Neural progenitor cell (in vitro differentiated cells): Measurements from ENCODE around the gene SPEM1. TPM values are rescaled to one million over a fixed set of nuclear protein-coding genes. Genes with fewer than 3 reads are reported as not detected.

Experiments
- DNase-seq: peaks from one replicate; pipeline ENCODE4 v3.0.0-alpha.2; 2016; ENCODE audit warnings: low spot score
- H2AFZ ChIP-seq: fragments of 200-600 bp; sonication (generic); replicated peaks from 2 replicates; pipeline ENCODE4 v1.6.1; 2016; ENCODE audit warnings: antibody characterized with exemption
- H3F3A ChIP-seq: fragments of 200-600 bp; sonication (generic); 2 replicates; pipeline ENCODE4 v1.6.1; 2016; ENCODE audit warnings: antibody characterized with exemption, low read depth
- H3K27ac ChIP-seq: fragments of 200-600 bp; sonication (generic); 2 replicates; pipeline ENCODE4 v1.5.1; 2016; ENCODE audit warnings: mild to moderate bottlenecking
- H3K27me3 ChIP-seq: fragments of 200-600 bp; sonication (generic); 2 replicates; pipeline ENCODE4 v1.6.1; 2016; ENCODE audit warnings: mild to moderate bottlenecking, moderate library complexity
- H3K36me3 ChIP-seq: fragments of 200-600 bp; sonication (generic); 2 replicates; pipeline ENCODE4 v1.5.1; 2016
- H3K4me1 ChIP-seq: fragments of 200-600 bp; sonication (generic); 2 replicates; pipeline ENCODE4 v1.6.1; 2016; ENCODE audit warnings: mixed run types
- H3K4me2 ChIP-seq: fragments of 200-600 bp; sonication (generic); 2 replicates; pipeline ENCODE4 v1.6.1; 2016
- H3K4me3 ChIP-seq: fragments of 200-600 bp; sonication (generic); 2 replicates; pipeline ENCODE4 v1.5.1; 2016
- H3K79me2 ChIP-seq: fragments of 200-600 bp; sonication (generic); 2 replicates; pipeline ENCODE4 v1.6.1; 2016; ENCODE audit warnings: low read depth
- H3K9ac ChIP-seq: fragments of 200-600 bp; sonication (generic); 2 replicates; pipeline ENCODE4 v1.6.1; 2016
- H3K9me3 ChIP-seq: fragments of 200-600 bp; sonication (generic); 2 replicates; pipeline ENCODE4 v1.5.1; 2016; ENCODE audit warnings: low read depth
- H4K20me1 ChIP-seq: fragments of 200-600 bp; sonication (generic); 2 replicates; pipeline ENCODE4 v1.6.1; 2016; ENCODE audit warnings: low read depth
- H3K27ac Mint-ChIP-seq: 3 replicates; pipeline ENCODE4 v1.8.0; 2021; ENCODE audit warnings: mixed read lengths
- H3K27me3 Mint-ChIP-seq: 2 replicates; pipeline ENCODE4 v1.8.0; 2022; ENCODE audit warnings: low read depth, mild to moderate bottlenecking, inconsistent platforms, moderate library complexity, mixed read lengths; ENCODE audit not compliant: insufficient read depth
- H3K36me3 Mint-ChIP-seq: 3 replicates; pipeline ENCODE4 v1.8.0; 2021; ENCODE audit warnings: mixed read lengths
- H3K4me1 Mint-ChIP-seq: 3 replicates; pipeline ENCODE4 v1.8.0; 2021; ENCODE audit warnings: mixed read lengths
- H3K4me3 Mint-ChIP-seq: 3 replicates; pipeline ENCODE4 v1.8.0; 2021; ENCODE audit warnings: mild to moderate bottlenecking, moderate library complexity, mixed read lengths
- H3K9me3 Mint-ChIP-seq: 3 replicates; pipeline ENCODE4 v1.8.0; 2020; ENCODE audit warnings: mixed read lengths
- EZH2 ChIP-seq: fragments of 200-600 bp; sonication (generic); IDR thresholded peaks from 2 replicates; pipeline ENCODE4 v1.6.1; 2017; ENCODE audit warnings: antibody characterized with exemption, mild to moderate bottlenecking, moderate library complexity
- EZH2phosphoT487 ChIP-seq: fragments of 200-600 bp; sonication (generic); IDR thresholded peaks from 2 replicates; pipeline ENCODE4 v1.6.1; 2017; ENCODE audit warnings: antibody characterized with exemption
- total RNA-seq: library from RNA; depleted of rRNA; stranded (reverse); fragments of >200 nt; gene quantifications from 2 replicates; pipeline ENCODE4 v1.2.3, GENCODE V29; 2015; ENCODE audit warnings: low replicate concordance
- TF ChIP-seq, protein P1 (sequence below): fragments of 200-600 bp; sonication (generic); IDR thresholded peaks from 2 replicates; pipeline ENCODE4 v1.5.1; 2017; ENCODE audit warnings: antibody characterized with exemption, mild to moderate bottlenecking

Gene SPEM1
- total RNA-seq, 1 donor from 2014 or later, result not detected

DNA sequence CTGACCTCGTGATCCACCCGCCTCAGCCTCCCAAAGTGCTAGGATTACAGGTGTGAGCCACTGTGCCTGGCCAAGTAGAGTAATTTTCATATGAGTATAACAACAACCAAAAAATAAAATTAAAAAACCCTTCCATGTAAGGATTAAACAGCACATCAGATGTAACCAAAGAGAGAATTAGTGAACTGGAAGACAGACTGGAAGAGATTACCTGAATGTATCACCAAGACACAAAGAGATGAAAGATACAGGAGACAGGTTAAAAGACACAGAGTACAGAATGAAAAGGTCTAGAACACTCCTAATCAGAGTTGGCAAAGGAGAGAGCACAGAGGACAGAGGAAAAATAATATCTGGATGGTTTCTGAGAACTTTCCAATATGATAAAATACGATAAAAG, 41.0 kb upstream of the SPEM1 start:
- H3K36me3 Mint-ChIP-seq, result peaks cover 3% of the 10 kb centered on the region
- H3K27ac ChIP-seq, result no peak overlapping the region
- peaks cover 51% of the 10 kb centered on the region for H3K27me3 ChIP-seq
- H3K9ac ChIP-seq, result no peak overlapping the region
- no peak overlapping the region for H3K4me2 ChIP-seq
- no peak for DNase-seq
- no peak overlapping the region for H3K4me3 ChIP-seq
- peaks cover 12% of the 10 kb centered on the region for H3F3A ChIP-seq
- no peaks in the 10 kb centered on the region for H3K79me2 ChIP-seq
- TF ChIP-seq EZH2phosphoT487 (no peak), EZH2 (no peak)
- TF ChIP-seq, protein P1, sequence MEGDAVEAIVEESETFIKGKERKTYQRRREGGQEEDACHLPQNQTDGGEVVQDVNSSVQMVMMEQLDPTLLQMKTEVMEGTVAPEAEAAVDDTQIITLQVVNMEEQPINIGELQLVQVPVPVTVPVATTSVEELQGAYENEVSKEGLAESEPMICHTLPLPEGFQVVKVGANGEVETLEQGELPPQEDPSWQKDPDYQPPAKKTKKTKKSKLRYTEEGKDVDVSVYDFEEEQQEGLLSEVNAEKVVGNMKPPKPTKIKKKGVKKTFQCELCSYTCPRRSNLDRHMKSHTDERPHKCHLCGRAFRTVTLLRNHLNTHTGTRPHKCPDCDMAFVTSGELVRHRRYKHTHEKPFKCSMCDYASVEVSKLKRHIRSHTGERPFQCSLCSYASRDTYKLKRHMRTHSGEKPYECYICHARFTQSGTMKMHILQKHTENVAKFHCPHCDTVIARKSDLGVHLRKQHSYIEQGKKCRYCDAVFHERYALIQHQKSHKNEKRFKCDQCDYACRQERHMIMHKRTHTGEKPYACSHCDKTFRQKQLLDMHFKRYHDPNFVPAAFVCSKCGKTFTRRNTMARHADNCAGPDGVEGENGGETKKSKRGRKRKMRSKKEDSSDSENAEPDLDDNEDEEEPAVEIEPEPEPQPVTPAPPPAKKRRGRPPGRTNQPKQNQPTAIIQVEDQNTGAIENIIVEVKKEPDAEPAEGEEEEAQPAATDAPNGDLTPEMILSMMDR, result no peak
- H3K4me3 Mint-ChIP-seq, result no peak overlapping the region
- peaks cover 3% of the 10 kb centered on the region for H3K4me1 ChIP-seq
- peaks cover 5% of the 10 kb centered on the region for H3K9me3 ChIP-seq
- peaks cover 45% of the 10 kb centered on the region for H3K27me3 Mint-ChIP-seq
- H3K27ac Mint-ChIP-seq, result no peak overlapping the region
- H3K4me1 Mint-ChIP-seq, result peaks cover 7% of the 10 kb centered on the region
- H4K20me1 ChIP-seq, result peaks cover 5% of the 10 kb centered on the region
- no peaks in the 10 kb centered on the region for H3K36me3 ChIP-seq
- peaks cover 14% of the 10 kb centered on the region for H3K9me3 Mint-ChIP-seq
- no peak overlapping the region for H2AFZ ChIP-seq

- H3K27me3 ChIP-seq, result peaks cover 57% of the 10 kb centered on the region
- DNase-seq, result no peak
- peaks cover 8% of the 10 kb centered on the region for H3K4me1 ChIP-seq
- Mint-ChIP-seq H3K4me3 (peak overlapping the region; percentile 71), H3K4me1 (peaks cover 11% of the 10 kb centered on the region), H3K9me3 (peaks cover 14% of the 10 kb centered on the region), H3K36me3 (peaks cover 3% of the 10 kb centered on the region), H3K27ac (no peak overlapping the region), H3K27me3 (peaks cover 48% of the 10 kb centered on the region)
- H3K4me2 ChIP-seq, result peak overlapping the region; percentile 92
- no peak overlapping the region for H3K27ac ChIP-seq
- H3F3A ChIP-seq, result peaks cover 18% of the 10 kb centered on the region
- peak overlapping the region; percentile 88 for H2AFZ ChIP-seq
- peak overlapping the region; percentile 61 for H3K4me3 ChIP-seq
- peaks cover 5% of the 10 kb centered on the region for H3K9me3 ChIP-seq
- H3K79me2 ChIP-seq, result no peaks in the 10 kb centered on the region
- H3K36me3 ChIP-seq, result no peaks in the 10 kb centered on the region
- TF ChIP-seq EZH2, result no peak
- no peak overlapping the region for H3K9ac ChIP-seq
- peaks cover 5% of the 10 kb centered on the region for H4K20me1 ChIP-seq
Observed at GRCh38 chr17:7380321-7380720, 39.8 kb upstream of the SPEM1 start.

DNA sequence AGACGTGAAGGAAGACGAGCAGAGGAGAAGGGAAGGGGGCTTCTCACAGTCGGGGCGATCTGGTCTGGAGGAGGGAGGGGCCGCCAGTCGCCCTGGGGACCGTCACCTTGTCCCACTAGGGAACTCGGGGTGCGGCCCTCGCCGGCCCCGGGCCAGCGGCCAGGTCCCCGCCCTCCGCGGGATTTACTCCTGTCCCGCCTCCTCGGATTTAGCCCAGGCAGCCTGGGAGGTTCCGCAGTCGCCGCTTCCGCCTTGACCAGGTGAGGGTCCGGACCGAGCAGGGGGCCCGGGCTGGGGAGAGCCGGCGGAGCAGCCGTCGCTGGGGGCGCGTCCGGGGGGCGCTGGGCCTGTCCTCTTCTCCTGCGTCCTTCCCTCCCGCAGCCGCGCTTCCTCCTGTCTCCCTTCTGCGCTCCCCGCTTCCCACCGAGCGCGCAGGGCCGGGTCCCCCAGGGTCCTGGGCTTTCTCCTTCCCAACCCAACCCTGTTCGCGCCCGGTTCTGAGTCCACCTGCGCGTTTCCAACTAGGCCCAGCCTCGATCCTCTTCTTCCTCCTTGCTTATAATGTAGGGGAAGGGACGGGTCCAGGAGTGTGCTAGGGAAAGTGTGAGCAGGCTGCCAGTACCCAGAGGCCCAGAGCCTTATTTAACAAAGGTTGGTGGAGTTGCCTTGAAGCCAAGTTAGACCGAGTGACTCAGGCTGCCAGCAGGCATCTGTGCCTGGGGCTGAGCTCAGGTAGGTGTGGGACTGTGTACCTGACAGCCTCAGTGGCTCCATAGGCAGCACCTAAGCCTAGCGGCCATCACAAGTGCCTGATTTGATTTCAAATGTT, 39.1 kb upstream of the SPEM1 start, which contains the start of gene TNK1:
Gene TNK1, plus strand, starts transcription at position 235 of the 829 bp plus-strand sequence. CDS start 1,838 bp downstream, outside the sequence.
- Histone ChIP-seq H3K4me3 (peak within 1 kb of the TSS; percentile 61), H3K4me1 (peaks cover 8% of the 10 kb centered on the region), H3K79me2 (no peaks in the 10 kb centered on the region), H3K9me3 (peaks cover 5% of the 10 kb centered on the region), H2AFZ (peak within 1 kb of the TSS; percentile 88), H3K36me3 (no peaks in the 10 kb centered on the region), H3K27ac (no peak within 1 kb of the TSS), H4K20me1 (peaks cover 5% of the 10 kb centered on the region), H3K9ac (peak within 1 kb of the TSS; percentile 23), H3K27me3 (peaks cover 57% of the 10 kb centered on the region), H3K4me2 (peak within 1 kb of the TSS; percentile 92), H3F3A (peaks cover 18% of the 10 kb centered on the region)
- DNase-seq, result peak; percentile 72
- peak within 1 kb of the TSS; percentile 71 for H3K4me3 Mint-ChIP-seq
- peaks cover 51% of the 10 kb centered on the region for H3K27me3 Mint-ChIP-seq
- peaks cover 14% of the 10 kb centered on the region for H3K9me3 Mint-ChIP-seq
- no peak within 1 kb of the TSS for H3K27ac Mint-ChIP-seq
- peaks cover 11% of the 10 kb centered on the region for H3K4me1 Mint-ChIP-seq
- TF ChIP-seq EZH2phosphoT487 (no peak), EZH2 (peak; percentile 49)
- H3K36me3 Mint-ChIP-seq, result peaks cover 3% of the 10 kb centered on the region

DNA sequence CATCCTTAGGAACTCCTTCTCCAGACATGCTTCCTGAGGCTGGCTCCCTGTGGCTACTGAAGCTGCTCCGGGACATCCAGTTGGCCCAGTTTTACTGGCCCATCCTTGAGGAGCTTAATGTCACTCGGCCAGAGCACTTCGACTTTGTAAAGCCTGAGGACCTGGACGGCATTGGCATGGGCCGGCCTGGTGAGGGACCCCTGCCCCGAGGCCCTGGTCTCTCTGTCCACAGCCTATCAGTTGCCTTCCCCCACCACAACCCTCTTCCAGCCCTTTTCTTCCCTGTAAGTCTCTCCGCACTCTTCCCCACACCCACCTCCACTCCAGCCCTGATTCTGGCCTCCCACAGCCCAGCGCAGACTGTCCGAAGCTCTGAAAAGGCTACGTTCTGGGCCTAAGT, 37.2 kb upstream of the SPEM1 start:
- TF ChIP-seq, protein P1, result no peak
- TF ChIP-seq EZH2phosphoT487 (no peak), EZH2 (no peak)
- no peak overlapping the region for H3K4me2 ChIP-seq
- peaks cover 57% of the 10 kb centered on the region for H3K27me3 ChIP-seq
- Mint-ChIP-seq H3K27ac (no peak overlapping the region), H3K9me3 (peaks cover 14% of the 10 kb centered on the region), H3K36me3 (peaks cover 3% of the 10 kb centered on the region), H3K4me3 (peak overlapping the region; percentile 36), H3K27me3 (peaks cover 45% of the 10 kb centered on the region), H3K4me1 (peaks cover 11% of the 10 kb centered on the region)
- no peaks in the 10 kb centered on the region for H3K36me3 ChIP-seq
- H3K27ac ChIP-seq, result no peak overlapping the region
- peaks cover 18% of the 10 kb centered on the region for H3F3A ChIP-seq
- peaks cover 5% of the 10 kb centered on the region for H3K9me3 ChIP-seq
- DNase-seq, result no peak
- no peak overlapping the region for H3K4me3 ChIP-seq
- no peak overlapping the region for H3K9ac ChIP-seq
- H4K20me1 ChIP-seq, result peaks cover 5% of the 10 kb centered on the region
- no peaks in the 10 kb centered on the region for H3K79me2 ChIP-seq
- H2AFZ ChIP-seq, result no peak overlapping the region
- peaks cover 8% of the 10 kb centered on the region for H3K4me1 ChIP-seq
